GM12801 (cell line): ENCODE data around the gene FBXW11.

Source experiments
- TF ChIP-seq, protein P1 (sequence below): IDR thresholded peaks from one replicate; pipeline ENCODE4 v1.5.1; 2011; ENCODE audit warnings: control low read depth; ENCODE audit not compliant: insufficient read length; ENCODE audit errors: extremely low read depth

Gene FBXW11

DNA sequence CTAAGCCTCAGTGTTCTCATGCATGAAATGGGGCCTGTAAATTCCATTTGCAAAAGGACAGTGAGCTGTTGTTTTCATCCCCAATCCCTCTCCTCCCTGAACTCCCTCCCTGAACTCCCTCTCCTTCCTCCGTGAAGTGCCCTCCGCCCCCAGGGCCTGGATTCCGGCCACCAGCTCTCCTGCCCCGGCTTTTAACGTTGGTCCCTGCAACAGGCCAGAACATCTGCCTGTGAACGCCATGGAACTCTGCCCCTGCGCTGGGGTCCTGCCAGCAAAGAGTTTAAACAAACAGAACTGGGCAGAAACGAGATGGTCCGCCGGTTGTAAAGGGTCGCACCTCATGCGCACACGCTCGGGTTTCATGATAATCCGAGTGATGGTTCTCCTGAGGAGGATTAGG lies 158.4 kb downstream of the FBXW11 start:
- TF ChIP-seq, protein P1, sequence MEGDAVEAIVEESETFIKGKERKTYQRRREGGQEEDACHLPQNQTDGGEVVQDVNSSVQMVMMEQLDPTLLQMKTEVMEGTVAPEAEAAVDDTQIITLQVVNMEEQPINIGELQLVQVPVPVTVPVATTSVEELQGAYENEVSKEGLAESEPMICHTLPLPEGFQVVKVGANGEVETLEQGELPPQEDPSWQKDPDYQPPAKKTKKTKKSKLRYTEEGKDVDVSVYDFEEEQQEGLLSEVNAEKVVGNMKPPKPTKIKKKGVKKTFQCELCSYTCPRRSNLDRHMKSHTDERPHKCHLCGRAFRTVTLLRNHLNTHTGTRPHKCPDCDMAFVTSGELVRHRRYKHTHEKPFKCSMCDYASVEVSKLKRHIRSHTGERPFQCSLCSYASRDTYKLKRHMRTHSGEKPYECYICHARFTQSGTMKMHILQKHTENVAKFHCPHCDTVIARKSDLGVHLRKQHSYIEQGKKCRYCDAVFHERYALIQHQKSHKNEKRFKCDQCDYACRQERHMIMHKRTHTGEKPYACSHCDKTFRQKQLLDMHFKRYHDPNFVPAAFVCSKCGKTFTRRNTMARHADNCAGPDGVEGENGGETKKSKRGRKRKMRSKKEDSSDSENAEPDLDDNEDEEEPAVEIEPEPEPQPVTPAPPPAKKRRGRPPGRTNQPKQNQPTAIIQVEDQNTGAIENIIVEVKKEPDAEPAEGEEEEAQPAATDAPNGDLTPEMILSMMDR, result no peak

DNA sequence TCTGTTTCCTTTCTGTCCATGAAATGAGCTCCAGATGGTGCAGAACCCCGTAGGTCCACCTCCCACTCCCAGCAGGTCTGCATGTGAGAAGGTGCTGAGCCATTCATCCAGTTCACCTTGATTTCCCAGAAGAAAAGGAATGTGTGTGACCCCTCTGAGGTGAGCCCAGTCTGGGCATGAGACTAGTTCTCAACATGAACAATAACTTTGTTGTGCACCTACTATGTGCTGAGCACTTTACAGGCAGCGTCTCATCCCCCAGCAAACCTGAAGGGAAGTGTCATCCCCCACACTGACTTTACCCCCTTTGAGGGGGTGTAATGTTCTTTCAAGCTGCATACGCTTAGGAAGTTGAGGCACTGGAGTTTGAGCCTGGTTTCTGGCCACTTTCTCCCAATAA lies 159.4 kb downstream of the FBXW11 start:
- TF ChIP-seq, protein P1, result no peak

DNA sequence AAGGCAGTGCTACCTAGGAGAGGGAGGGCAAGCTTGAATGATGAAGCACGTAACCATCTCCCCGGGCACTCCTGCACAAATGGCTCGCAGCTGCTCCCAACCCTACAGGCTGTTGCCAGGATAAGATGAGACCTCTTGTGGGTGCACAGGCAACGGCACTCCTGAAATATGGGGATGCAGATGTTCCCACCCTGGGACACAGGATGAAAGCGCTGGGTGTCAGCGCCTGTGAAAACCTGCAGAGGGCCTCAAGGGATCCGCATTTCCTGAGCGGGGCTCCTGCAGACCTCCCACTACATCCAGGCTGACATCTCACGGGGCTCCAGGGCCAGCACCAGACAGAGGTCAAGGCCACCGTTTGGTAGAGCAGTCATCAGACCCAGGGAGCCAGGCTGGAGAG lies 160.1 kb downstream of the FBXW11 start:
- TF ChIP-seq, protein P1, result no peak

DNA sequence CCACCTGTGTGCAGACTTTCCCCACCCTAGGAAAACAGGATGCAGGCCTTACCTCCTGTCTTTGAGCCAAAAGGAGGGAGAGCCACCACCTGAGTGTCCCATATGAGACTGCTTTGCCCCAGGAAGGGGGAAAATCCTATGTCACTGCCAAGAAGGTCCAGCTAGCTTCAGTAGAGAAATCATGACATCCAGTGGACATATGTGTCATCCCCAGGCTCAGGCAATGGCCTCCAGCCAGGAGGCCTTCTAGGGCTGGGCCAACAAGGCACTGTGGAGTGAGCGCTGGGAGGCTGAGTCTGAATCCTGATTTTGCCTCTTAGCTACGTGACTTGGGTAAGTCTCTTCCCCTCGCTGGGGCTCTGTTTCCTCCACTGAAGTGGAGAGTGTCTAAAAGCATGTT lies 160.6 kb downstream of the FBXW11 start:
- TF ChIP-seq, protein P1, result no peak

DNA sequence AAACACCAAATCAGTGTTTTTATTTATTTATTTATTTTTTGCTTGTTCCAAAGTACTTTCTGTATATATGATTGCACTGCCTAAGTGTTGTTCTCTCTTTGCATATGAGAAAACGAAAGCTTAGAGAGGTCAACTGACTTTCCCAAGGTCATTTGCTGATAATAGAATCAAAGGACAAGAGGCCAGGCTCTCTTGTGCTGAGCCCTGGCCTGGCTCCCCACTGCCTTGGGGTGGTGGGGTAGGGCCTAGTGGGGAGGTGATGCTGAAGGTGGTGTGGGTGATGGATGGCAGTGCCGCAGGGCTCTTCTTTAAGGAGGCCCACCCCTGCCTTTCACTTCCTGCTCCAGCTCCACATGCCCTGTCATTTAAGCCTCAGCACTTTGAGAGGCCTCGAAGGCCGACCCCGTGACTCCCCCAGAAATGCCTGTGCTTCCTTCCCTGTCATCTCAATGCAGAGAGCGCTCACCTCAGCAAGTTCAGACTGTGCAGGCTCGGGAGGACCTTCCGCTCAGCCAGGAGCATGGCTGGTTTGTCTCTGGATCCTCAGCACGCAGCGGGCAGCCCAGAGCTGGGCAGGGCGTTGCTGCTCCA lies 161.3 kb downstream of the FBXW11 start:
- TF ChIP-seq, protein P1, result no peak

DNA sequence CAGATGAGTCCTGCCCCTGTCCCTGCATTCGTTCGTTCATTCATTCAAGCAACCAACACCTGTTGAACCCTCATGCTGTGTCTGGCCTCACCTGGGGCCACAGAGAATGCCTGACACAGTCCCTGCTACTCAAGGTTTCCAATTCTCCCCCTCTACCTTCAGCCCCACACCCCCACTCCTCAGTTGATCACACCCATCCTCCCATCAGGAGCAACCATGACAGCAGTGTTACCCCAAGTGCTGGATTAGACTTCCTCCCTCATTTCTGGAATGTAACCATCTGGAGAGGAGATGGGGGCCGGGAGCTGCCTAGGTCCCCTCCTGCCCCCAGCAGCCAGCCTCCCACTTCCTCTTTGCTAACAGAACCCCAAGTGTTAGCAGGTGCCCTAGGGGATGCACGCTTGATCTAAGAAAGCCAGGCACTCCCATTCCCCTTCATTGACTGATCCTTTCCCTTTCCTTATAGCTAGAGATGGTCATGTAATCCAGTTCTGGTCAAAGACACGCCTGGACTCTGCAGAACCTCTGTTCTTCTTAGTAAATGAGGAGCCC lies 163.6 kb downstream of the FBXW11 start:
- TF ChIP-seq, protein P1, result no peak

DNA sequence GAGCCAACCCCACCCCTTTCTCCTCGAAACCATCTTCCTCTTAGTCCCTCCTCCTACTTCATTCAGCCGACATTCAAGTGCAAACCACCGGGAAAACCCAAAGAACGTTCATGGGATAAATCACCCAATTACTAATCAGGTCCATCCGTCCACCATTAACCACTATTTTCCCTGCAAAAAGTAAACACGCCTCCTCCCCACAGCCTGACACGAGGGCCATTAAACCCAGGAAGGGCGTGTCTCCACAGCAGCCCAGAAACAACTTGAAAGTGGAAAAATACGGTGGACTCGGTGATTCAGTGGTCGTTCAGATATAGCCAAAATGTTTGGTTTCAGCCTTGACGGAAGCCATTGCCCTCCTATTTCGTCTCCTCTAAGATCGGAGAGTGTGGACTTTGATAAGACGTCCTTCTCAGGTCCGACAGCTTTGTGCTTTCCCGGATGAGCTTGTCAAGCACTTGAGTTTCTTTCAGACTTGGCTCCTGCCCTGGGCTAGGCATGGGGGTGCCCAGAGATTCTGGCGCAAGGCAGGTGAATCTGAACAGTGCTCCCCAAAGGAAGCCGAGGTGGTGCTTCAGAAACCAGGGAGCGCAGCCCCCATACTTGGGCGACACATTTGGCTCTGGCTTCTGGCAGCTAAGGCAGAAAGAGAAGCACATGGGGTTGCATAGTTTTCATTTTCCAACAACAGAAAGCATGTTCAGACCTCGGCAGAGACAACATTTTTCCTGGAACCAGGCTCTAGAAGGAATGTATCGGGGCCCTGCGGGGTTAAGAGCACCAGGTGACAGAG lies 164.3 kb downstream of the FBXW11 start:
- TF ChIP-seq, protein P1, result no peak
